GM13977 (cell line): ENCODE measurements around the gene SLC6A7.

ENCODE experiments used
- DNase-seq: peaks from one replicate; pipeline ENCODE4 v3.0.0; 2012; ENCODE audit warnings: low spot score
- CTCF ChIP-seq: IDR thresholded peaks from 2 replicates; pipeline ENCODE4 v1.5.1; 2012; ENCODE audit warnings: mild to moderate bottlenecking, control low read depth; ENCODE audit not compliant: insufficient read depth; ENCODE audit errors: extremely low read depth, missing control alignments
- in situ Hi-C: fragments of 300-500 bp; cut with MboI; formaldehyde crosslinking; loops from one replicate; pipeline ENCODE4 v1.12.0; 2022; ENCODE audit warnings: low sequenced_read_pairs, low pct_unique_long_range_greater_than_20kb, mixed read lengths, inconsistent platforms; ENCODE audit not compliant: unreplicated experiment

Gene SLC6A7

GRCh38 chr5:150172556-150172955 lies 17.3 kb upstream of the SLC6A7 start:
- in situ Hi-C loops: no loop called here
- no peak for DNase-seq
- TF ChIP-seq CTCF: no peak

- DNase-seq: no peak
- no peak for TF ChIP-seq CTCF
- in situ Hi-C loops: no loop called here
These were observed 16.7 kb upstream of the SLC6A7 start for GRCh38 chr5:150173161-150173560.

GRCh38 chr5:150174285-150174684 lies 15.6 kb upstream of the SLC6A7 start:
- in situ Hi-C loops: no loop called here

GRCh38 chr5:150175076-150175475 lies 14.8 kb upstream of the SLC6A7 start:
- TF ChIP-seq CTCF: no peak
- in situ Hi-C loops: no loop called here
- DNase-seq: no peak

More at GRCh38 chr5:150174285-150174684, 15.6 kb upstream of the SLC6A7 start:
- no peak for DNase-seq
- no peak for TF ChIP-seq CTCF

- peak; percentile 50 for TF ChIP-seq CTCF
- in situ Hi-C loops: no loop called here
- peak; percentile 69 for DNase-seq
These were observed 14.3 kb upstream of the SLC6A7 start for GRCh38 chr5:150175536-150175935.

GRCh38 chr5:150176745-150177477 lies 13.0 kb upstream of the SLC6A7 start:
- TF ChIP-seq CTCF: no peak
- DNase-seq: no peak
- in situ Hi-C loops: no loop called here
